ENCODE results near the gene TMEM163.
"Not testable (repeated sequence)": the region's sequence is repeated elsewhere in the genome, so short reads cannot be mapped to it uniquely, and the experiment has no call there.

Gene TMEM163

GRCh38 chr2:134573724-134574123 lies 145.1 kb downstream of the TMEM163 start:
- no peak for DNase-seq

- DNase-seq, result no peak
Observed at GRCh38 chr2:134573085-134573370, 145.8 kb downstream of the TMEM163 start.

GRCh38 chr2:134572314-134573084 lies 146.3 kb downstream of the TMEM163 start:
- DNase-seq, result no peak

- no peak for DNase-seq
Observed at GRCh38 chr2:134570676-134571075, 148.1 kb downstream of the TMEM163 start.

DNA sequence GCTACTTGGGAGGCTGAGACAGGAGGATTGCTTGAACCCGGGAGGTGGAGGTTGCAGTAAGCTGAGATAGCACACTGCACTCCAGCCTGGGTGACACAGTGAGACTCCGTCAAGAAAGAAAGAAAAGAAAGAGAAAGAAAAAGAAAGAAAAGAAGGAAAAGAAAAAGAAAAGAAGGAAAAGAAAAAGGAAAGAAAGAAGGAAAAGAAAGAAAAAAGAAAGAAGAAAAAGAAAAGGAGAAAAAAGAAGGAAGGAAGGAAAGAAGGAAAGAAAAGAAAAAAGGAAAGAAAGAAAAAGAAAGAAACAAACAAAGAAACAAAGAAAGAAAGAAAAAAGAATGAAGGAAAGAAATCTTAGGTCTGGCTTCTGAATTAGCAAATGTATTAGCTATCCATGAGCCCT lies 150.4 kb downstream of the TMEM163 start:
- DNase-seq, result no peak

DNA sequence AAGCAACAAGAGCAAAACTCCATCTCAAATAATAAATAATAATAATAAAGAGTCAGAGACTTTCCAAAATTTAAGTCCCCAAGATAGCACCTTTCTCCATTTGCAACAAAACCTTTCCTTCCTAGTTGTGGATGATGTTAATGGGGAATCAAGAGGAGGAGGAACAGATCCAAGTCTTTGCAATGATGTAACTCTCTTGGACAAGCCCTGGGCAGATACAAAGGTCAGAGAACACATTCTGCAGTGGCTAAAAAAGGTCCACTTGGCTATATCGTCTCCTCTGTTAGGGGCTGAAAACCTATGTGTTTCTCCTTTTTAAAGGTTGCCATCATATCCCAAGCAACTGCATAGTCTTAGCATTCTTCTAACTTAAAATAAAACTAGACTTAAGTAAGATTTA lies 151.1 kb downstream of the TMEM163 start:
- DNase-seq, result no peak

DNA sequence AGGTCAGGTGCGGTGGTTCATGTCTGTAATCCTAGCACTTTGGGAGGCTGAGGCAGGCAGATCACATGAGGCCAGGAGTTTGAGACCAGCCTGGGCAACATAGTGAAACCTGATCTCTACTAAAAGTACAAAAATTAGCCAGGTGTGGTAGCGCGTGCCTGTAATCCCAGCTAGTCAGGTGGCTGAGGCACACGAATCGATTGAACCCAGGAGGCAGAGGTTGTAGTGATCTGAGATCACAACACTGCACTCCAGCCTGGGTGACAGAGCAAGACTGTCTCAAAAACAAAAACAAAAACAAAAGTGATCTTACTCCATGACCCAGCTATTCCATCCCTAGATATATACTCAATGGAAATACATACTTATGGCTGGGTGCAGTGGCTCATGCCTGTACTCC lies 153.8 kb downstream of the TMEM163 start:
- DNase-seq, result not testable (repeated sequence)

- no peak for DNase-seq
Observed at GRCh38 chr2:134564549-134564948, 154.3 kb downstream of the TMEM163 start.

DNA sequence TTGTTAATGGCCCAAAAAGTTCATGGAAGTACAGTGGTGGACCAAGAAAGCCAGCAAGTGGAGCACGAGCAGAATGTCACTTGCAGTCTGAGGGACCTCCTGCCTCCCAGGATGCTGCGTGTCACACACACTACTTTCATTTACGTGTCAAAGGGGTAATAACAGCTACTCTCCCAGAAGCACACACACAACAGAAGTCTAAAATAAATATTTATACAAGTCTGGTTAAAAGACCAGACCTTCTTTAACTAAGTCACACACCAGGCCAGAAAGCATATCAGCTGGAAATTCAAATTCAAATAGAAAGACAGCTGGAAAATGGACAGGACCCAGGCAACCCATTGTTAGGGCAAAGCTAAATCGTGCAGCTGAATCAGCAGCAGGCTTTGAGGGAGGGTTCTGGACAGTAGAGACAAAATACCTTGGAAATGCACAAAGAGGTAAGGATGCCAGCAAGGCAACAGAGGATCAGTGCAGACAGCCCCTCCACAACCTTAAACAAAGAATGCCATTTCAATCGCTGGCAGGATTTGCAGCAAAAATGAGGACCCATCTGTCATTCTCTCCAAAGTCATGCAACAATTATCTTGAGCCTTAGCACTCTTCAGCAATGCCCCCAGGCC lies 160.5 kb downstream of the TMEM163 start:
- no peak for DNase-seq

GRCh38 chr2:134555411-134555810 lies 163.4 kb downstream of the TMEM163 start:
- no peak for DNase-seq

DNA sequence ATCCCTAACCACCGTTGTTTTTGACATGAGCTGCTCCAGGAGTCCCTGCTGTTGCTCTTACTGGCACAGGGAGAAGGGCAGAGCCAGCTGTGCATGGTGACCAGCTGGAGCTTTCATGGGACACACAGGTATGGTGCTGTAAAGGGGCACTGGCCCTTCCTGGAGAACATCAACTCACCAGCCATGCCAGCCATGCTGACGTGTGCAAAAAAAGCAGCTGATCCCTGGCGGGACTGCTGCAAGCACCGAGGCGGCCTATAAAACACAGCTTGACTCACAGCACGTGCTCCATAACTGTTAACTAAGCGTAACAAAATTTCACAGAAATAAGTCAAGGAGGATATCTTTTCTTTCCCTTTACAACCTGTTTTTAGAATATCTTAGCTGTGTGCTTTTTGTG lies 165.1 kb downstream of the TMEM163 start:
- DNase-seq, result no peak

GRCh38 chr2:134550566-134551164 lies 168.1 kb downstream of the TMEM163 start:
- no peak for DNase-seq

- no peak for DNase-seq
Observed at GRCh38 chr2:134549104-134549503, 169.7 kb downstream of the TMEM163 start.

GRCh38 chr2:134540990-134541389 lies 177.8 kb downstream of the TMEM163 start:
- DNase-seq, result no peak

GRCh38 chr2:134539981-134540380 lies 178.8 kb downstream of the TMEM163 start:
- DNase-seq, result no peak

- no peak for DNase-seq
Observed at GRCh38 chr2:134537702-134538101, 181.1 kb downstream of the TMEM163 start.

DNA sequence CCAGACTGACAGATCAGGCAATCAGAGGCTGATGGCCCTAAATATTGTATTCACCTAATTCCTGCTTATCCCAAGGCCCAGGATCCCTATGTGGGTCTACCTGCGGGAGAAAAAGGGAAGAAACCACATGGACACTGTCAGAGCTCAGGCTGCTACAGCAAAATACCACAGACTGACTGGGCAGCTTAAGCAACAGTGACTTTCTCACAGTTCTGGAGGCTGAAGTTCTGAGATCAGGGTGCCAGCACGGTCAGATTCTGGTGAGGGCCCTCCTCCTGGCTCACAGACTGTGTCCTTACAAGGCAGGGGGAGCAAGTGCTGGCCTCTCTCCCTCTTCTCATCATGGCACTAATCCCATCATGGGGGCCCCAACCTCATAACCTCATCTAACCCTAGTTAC lies 181.7 kb downstream of the TMEM163 start:
- DNase-seq, result no peak

DNA sequence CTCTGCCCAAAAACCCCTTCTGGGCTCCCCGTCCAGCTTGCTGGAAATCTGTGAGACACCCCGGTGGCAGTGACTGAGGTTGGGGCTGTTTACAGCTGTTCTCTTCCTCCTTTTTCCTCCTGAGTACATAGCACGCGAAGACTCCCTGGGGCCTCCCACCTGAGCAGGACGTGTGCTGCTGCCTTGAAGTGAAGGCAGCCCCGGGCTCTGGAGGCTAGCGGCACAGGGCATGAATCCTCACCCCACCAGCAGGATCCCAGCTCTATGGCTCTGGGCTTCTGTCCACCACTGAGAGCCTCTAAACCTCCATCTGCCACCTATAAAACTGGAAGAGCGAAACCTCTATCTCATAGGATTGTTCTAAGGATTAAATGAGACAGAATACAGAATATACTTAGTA lies 182.5 kb downstream of the TMEM163 start:
- no peak for DNase-seq

DNA sequence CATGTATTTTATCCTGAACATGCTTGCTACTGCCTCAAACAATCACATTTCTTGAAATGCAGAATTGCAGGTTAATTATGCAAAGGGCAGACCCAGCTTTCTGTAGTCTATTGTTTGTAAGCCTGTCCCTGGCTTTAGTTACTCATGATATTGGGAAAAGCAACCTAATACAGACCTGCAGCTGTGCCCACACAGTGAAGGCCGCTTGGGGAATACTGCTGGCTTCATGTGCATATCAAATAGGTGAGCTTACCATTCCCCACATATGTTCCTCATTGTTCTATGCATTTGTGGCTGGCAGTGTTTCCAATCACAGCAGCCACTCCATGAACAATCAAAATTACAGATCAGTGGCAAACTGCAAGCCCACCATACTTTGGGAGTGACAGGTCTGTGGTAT lies 186.3 kb downstream of the TMEM163 start:
- no peak for DNase-seq

DNA sequence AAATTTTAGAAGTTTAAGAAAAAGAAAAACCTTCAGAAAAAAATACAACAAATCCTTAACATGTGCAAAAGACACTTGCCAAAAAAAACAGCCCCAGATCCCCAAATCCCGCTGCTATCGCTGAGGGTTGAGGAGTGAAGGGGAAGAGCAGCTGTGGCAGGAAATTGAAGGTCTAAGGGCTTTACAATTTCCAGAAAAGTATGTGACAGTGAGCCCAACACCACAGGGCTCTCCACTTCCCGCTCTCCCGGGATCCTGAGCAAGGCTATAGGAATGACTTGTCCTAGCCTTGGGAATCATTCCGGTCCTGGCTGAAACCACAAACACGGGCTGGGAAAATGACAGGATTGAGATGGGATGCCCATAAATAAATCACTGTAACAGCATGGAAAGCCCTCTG lies 191.4 kb downstream of the TMEM163 start:
- no peak for DNase-seq

DNA sequence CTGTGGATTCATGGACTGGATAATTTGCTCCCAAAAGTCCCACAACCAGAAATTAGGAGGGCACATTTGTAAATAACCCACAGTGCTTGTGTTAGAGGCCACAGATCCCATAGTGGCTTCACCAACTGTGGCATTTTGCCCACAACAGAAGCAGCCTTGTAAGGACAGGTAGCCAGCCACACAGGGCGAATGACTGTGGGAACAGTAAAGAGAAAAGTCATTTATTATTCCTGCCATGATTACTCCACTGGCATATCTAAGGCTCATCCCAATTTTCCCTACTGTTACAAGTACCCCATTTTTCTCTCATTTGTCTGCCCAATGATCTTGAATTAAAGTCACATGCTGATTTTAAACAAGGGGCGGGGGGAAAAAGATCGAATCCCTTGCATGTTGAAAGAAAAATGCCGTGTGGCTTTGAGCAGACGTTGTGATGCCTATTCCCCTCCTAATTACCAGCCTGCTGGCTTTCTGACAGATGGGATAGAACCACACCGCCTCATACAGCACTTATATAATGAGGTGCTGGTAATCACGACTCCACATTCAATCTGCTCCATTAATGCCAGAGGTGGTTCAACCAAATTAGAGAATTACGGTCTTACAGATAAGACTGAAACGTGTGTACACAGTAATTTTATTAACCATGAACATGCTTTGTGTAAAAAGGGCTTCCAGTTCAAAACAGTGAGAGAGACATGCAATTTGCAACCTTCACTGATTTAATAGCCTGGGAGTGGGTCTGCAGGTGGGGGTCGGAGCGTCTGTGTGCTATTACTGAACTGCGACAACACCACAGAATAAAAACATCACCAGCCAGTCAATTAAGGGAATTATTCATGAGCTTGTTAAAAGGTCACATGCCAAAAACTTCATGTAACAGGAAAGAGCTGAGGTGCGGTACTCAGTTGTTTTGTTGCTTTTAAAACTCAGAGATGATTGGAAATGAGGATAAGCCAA lies 196.0 kb downstream of the TMEM163 start:
- DNase-seq, result no peak

GRCh38 chr2:134518101-134518500 lies 200.7 kb downstream of the TMEM163 start:
- DNase-seq, result no peak

DNA sequence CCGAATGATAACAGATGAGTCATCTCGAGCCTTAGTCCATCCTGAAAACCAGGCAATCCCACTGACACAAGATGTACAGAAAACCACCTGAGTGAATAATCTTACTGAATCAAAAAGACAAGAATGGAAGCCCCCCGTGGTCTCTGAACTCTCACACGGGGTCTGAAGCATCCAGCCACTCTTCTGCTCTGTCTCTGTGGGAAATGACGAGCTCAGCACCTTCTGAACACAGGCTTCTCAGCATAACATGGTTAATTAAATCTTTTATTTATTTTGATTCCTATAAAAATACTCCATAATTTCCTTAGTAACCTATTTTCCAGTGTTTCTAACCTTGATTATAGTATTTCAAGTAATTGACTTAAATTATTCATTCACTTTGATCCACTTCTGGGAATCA lies 203.7 kb downstream of the TMEM163 start:
- DNase-seq, result no peak

Measured in central memory CD4-positive, alpha-beta T cell (primary cell).